Measurements from ENCODE around the gene PTPN1.

The PTPN1 gene

GRCh38 chr20:50540620-50541605 lies 30.7 kb downstream of the PTPN1 start:
- no peaks in the 10 kb centered on the region for H3K27me3 ChIP-seq (replicated peaks)
- H3K36me3 ChIP-seq (replicated peaks), result no peaks in the 10 kb centered on the region
- TF ChIP-seq, protein P1, sequence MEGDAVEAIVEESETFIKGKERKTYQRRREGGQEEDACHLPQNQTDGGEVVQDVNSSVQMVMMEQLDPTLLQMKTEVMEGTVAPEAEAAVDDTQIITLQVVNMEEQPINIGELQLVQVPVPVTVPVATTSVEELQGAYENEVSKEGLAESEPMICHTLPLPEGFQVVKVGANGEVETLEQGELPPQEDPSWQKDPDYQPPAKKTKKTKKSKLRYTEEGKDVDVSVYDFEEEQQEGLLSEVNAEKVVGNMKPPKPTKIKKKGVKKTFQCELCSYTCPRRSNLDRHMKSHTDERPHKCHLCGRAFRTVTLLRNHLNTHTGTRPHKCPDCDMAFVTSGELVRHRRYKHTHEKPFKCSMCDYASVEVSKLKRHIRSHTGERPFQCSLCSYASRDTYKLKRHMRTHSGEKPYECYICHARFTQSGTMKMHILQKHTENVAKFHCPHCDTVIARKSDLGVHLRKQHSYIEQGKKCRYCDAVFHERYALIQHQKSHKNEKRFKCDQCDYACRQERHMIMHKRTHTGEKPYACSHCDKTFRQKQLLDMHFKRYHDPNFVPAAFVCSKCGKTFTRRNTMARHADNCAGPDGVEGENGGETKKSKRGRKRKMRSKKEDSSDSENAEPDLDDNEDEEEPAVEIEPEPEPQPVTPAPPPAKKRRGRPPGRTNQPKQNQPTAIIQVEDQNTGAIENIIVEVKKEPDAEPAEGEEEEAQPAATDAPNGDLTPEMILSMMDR (IDR thresholded peaks at IDR 0.05; ENCODE audit: low read depth, low read length, missing control alignments), result peak; percentile 46
- in situ Hi-C loops (cut with HindIII; ENCODE audit: low pct_ligation_motif_present, low sequenced_read_pairs), result no loop called here
- DNase-seq, result peak; percentile 93
- H3K27ac ChIP-seq, result peak overlapping the region; percentile 80
- H3K4me3 ChIP-seq (ENCODE audit: low read depth, low read length), result no peak overlapping the region

- H3K27me3 ChIP-seq (replicated peaks), result no peaks in the 10 kb centered on the region
- no peak overlapping the region for H3K4me3 ChIP-seq (ENCODE audit: low read depth, low read length)
- no peaks in the 10 kb centered on the region for H3K36me3 ChIP-seq (replicated peaks)
- TF ChIP-seq, protein P1 (IDR thresholded peaks at IDR 0.05; ENCODE audit: low read depth, low read length, missing control alignments), result no peak
- in situ Hi-C loops (cut with HindIII; ENCODE audit: low pct_ligation_motif_present, low sequenced_read_pairs), result no loop called here
- H3K27ac ChIP-seq, result peak overlapping the region; percentile 80
- DNase-seq, result no peak
These were observed 31.4 kb downstream of the PTPN1 start for GRCh38 chr20:50541606-50542041.

DNA sequence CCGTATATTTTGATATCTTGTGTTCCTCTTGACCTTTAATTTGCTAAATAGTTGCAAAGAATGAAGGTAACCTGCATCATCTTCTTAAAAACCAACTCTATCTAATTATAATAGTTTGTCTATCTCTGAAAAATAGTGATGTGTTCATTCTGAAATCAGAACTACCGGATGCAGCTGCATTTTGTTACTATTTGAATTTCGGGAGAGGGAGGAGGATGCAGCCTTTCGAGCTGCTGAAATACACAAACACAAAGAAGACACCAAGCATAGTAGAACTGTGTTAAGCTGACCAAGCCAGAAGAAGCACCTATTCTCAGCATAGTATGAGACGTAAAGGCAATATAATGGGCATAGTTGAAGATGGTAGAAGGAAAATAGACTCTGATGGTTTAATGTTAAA lies 33.1 kb downstream of the PTPN1 start:
- TF ChIP-seq, protein P1 (IDR thresholded peaks at IDR 0.05; ENCODE audit: low read depth, low read length, missing control alignments), result no peak
- H3K36me3 ChIP-seq (replicated peaks), result peaks cover under 1% of the 10 kb centered on the region
- H3K27me3 ChIP-seq (replicated peaks), result no peaks in the 10 kb centered on the region
- H3K27ac ChIP-seq, result no peak overlapping the region
- in situ Hi-C loops (cut with HindIII; ENCODE audit: low pct_ligation_motif_present, low sequenced_read_pairs), result no loop called here
- no peak overlapping the region for H3K4me3 ChIP-seq (ENCODE audit: low read depth, low read length)
- no peak for DNase-seq

DNA sequence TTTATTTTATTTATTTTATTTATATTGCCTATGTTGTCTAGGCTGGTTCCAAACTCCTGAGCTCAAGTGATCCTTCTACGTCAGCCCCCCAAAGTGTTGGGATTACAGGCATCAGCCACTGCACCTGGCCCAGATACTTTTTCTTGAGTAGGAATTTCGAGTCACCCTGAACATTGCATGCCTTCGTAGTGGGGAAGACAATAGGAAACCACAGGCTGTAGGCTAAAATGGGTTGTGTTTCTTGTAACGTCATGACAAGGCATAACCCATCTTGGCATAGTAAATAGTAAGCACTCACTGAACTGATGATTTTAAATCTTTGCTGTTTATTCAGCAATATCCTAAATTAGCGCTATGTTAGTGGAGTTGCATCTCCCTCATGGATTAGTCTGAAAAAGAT lies 34.9 kb downstream of the PTPN1 start:
- H3K27ac ChIP-seq, result no peak overlapping the region
- peaks cover 5% of the 10 kb centered on the region for H3K36me3 ChIP-seq (replicated peaks)
- H3K4me3 ChIP-seq (ENCODE audit: low read depth, low read length), result no peak overlapping the region
- in situ Hi-C loops (cut with HindIII; ENCODE audit: low pct_ligation_motif_present, low sequenced_read_pairs), result no loop called here
- no peaks in the 10 kb centered on the region for H3K27me3 ChIP-seq (replicated peaks)
- TF ChIP-seq, protein P1 (IDR thresholded peaks at IDR 0.05; ENCODE audit: low read depth, low read length, missing control alignments), result no peak
- no peak for DNase-seq

DNA sequence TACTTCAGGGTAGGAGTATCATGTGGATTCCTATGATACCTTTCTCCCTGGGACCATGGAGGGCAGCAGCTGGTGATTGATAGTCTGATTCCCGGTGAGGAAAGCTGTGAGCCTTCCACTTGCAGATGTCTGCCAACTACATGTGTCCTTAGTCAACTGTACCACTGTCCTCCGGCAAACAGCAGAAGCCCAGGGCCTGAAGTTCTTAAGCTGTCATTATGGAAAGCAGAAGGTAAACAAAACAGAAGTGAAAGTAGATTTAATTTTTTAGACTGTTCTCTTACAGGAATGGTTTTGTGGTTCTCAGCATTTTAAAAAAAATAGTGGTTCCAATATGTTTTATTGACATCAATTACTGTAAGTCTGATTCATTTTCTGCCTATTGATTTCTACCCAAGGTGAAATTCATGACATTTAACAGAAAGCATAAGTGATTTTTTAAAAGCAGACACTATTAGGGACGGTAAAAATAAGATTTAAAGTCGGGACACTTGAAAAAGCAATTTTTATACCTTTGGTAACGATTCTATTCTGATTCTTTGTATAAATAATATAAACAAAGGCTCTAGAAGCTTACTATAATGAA lies 36.6 kb downstream of the PTPN1 start:
- H3K27me3 ChIP-seq (replicated peaks), result no peaks in the 10 kb centered on the region
- DNase-seq, result no peak
- TF ChIP-seq, protein P1 (IDR thresholded peaks at IDR 0.05; ENCODE audit: low read depth, low read length, missing control alignments), result no peak
- H3K4me3 ChIP-seq (ENCODE audit: low read depth, low read length), result no peak overlapping the region
- no peak overlapping the region for H3K27ac ChIP-seq
- peaks cover 5% of the 10 kb centered on the region for H3K36me3 ChIP-seq (replicated peaks)
- in situ Hi-C loops (cut with HindIII; ENCODE audit: low pct_ligation_motif_present, low sequenced_read_pairs), result no loop called here

Data from brain microvascular endothelial cell (primary cell).